Measurements from ENCODE around the gene PRKCH. TPM values are rescaled to one million over a fixed set of nuclear protein-coding genes. Genes with fewer than 3 reads are reported as not detected.

The PRKCH gene
- total RNA-seq, 1 experiment from 2014 or later, result 2.7 TPM

DNA sequence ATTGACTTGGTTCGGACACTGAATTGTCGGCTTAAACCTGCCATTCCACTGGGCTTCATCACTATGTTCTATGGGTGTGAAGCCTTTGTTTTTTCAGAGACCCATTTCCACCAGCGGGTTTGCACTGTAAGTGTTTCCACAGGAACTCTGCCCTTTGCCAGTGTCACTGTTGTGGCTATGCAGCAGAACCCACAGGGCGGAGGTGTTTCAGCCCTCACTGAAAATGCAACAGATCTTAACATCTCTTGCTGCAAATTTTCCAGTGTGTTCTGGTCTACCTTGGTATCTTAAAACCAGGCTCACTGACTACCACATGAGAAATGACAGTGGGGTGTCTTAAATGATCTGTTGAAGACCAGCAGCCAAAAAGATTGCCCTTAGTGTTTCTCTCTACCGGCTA, 21.1 kb downstream of the PRKCH start:
- no peak overlapping the region for H3K4me3 ChIP-seq (ENCODE audit: low read depth in 2 of 2, low read length in 2 of 2)
- ChIA-PET POLR2A (no interaction called here), CTCF (no interaction called here)
- intact Hi-C loops (cut with micrococcal nuclease; ENCODE audit: unreplicated experiment) (no loop called here), in situ Hi-C loops (cut with HindIII; ENCODE audit: low pct_unique_long_range_greater_than_20kb, low sequenced_read_pairs) (no loop called here)
- ATAC-seq, result no peak
- DNase-seq (ENCODE audit: low read depth, low spot score), result no peak
- no peaks in the 10 kb centered on the region for H3K36me3 ChIP-seq (ENCODE audit: control insufficient read depth, insufficient read depth, low read length)
- H3K27ac ChIP-seq (ENCODE audit: low read length), result no peak overlapping the region
- TF ChIP-seq POLR2AphosphoS5 (IDR thresholded peaks at IDR 0.05; ENCODE audit: low read depth, low read length) (no peak), SIN3A (IDR thresholded peaks at IDR 0.05; ENCODE audit: borderline replicate concordance, insufficient read depth, low read depth, low read length) (no peak)
- TF ChIP-seq, protein P1, sequence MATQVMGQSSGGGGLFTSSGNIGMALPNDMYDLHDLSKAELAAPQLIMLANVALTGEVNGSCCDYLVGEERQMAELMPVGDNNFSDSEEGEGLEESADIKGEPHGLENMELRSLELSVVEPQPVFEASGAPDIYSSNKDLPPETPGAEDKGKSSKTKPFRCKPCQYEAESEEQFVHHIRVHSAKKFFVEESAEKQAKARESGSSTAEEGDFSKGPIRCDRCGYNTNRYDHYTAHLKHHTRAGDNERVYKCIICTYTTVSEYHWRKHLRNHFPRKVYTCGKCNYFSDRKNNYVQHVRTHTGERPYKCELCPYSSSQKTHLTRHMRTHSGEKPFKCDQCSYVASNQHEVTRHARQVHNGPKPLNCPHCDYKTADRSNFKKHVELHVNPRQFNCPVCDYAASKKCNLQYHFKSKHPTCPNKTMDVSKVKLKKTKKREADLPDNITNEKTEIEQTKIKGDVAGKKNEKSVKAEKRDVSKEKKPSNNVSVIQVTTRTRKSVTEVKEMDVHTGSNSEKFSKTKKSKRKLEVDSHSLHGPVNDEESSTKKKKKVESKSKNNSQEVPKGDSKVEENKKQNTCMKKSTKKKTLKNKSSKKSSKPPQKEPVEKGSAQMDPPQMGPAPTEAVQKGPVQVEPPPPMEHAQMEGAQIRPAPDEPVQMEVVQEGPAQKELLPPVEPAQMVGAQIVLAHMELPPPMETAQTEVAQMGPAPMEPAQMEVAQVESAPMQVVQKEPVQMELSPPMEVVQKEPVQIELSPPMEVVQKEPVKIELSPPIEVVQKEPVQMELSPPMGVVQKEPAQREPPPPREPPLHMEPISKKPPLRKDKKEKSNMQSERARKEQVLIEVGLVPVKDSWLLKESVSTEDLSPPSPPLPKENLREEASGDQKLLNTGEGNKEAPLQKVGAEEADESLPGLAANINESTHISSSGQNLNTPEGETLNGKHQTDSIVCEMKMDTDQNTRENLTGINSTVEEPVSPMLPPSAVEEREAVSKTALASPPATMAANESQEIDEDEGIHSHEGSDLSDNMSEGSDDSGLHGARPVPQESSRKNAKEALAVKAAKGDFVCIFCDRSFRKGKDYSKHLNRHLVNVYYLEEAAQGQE (IDR thresholded peaks at IDR 0.05; ENCODE audit: insufficient read depth in 1 of 2, low read depth in 2 of 2, low read length in 1 of 2), result no peak
- TF ChIP-seq, protein P2, sequence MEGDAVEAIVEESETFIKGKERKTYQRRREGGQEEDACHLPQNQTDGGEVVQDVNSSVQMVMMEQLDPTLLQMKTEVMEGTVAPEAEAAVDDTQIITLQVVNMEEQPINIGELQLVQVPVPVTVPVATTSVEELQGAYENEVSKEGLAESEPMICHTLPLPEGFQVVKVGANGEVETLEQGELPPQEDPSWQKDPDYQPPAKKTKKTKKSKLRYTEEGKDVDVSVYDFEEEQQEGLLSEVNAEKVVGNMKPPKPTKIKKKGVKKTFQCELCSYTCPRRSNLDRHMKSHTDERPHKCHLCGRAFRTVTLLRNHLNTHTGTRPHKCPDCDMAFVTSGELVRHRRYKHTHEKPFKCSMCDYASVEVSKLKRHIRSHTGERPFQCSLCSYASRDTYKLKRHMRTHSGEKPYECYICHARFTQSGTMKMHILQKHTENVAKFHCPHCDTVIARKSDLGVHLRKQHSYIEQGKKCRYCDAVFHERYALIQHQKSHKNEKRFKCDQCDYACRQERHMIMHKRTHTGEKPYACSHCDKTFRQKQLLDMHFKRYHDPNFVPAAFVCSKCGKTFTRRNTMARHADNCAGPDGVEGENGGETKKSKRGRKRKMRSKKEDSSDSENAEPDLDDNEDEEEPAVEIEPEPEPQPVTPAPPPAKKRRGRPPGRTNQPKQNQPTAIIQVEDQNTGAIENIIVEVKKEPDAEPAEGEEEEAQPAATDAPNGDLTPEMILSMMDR (IDR thresholded peaks at IDR 0.05), result no peak
- no TSS peak for BruUV-seq (replicated peaks)
- no peaks in the 10 kb centered on the region for H3K9me3 ChIP-seq (ENCODE audit: control insufficient read depth, insufficient read depth, low read depth, low read length)
- H3K4me1 ChIP-seq (ENCODE audit: control insufficient read depth, insufficient read depth, low read length), result no peaks in the 10 kb centered on the region
- no peaks in the 10 kb centered on the region for H3K27me3 ChIP-seq (ENCODE audit: control insufficient read depth, insufficient read depth, low read length)

DNA sequence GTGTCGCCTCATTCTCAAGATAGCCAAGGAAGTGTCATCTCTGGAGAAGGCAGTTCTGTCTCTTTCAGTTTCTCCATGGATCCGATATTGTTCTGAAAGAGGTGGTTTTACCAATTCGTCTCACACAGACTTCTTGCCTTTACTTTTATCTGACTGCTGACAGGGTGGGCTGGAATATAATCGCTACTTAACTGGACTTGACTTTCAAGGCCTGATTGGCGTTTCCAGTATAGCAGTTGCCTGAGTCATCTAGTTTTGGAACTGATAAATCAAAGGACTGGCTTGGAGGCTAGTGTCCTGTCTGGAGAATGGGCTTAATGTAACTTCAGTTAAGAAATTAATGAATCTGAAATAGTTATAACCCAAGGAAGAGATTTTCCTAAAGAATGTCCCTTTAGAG, 21.6 kb downstream of the PRKCH start:
- in situ Hi-C loops (cut with HindIII; ENCODE audit: low pct_unique_long_range_greater_than_20kb, low sequenced_read_pairs), result no loop called here
- BruUV-seq (replicated peaks), result no TSS peak
- no peaks in the 10 kb centered on the region for H3K27me3 ChIP-seq (ENCODE audit: control insufficient read depth, insufficient read depth, low read length)
- no peak for ATAC-seq
- TF ChIP-seq, protein P1 (IDR thresholded peaks at IDR 0.05; ENCODE audit: insufficient read depth in 1 of 2, low read depth in 2 of 2, low read length in 1 of 2), result no peak
- TF ChIP-seq, protein P2 (IDR thresholded peaks at IDR 0.05), result no peak
- no peak for TF ChIP-seq TCF7L2 (IDR thresholded peaks at IDR 0.05; ENCODE audit: low read depth, low read length)
- DNase-seq (ENCODE audit: low read depth, low spot score), result no peak
- no peaks in the 10 kb centered on the region for H3K9me3 ChIP-seq (ENCODE audit: control insufficient read depth, insufficient read depth, low read depth, low read length)
- intact Hi-C loops (cut with micrococcal nuclease; ENCODE audit: unreplicated experiment), result no loop called here
- ChIA-PET POLR2A (no interaction called here), CTCF (no interaction called here)
- H3K36me3 ChIP-seq (ENCODE audit: control insufficient read depth, insufficient read depth, low read length), result no peaks in the 10 kb centered on the region
- no peaks in the 10 kb centered on the region for H3K4me1 ChIP-seq (ENCODE audit: control insufficient read depth, insufficient read depth, low read length)
- no peak overlapping the region for H3K4me3 ChIP-seq (ENCODE audit: low read depth in 2 of 2, low read length in 2 of 2)
- no peak overlapping the region for H3K27ac ChIP-seq (ENCODE audit: low read length)

All from Panc1 (cell line).